ENCODE measurements around the gene SERTAD1. TPM values are rescaled to one million over a fixed set of nuclear protein-coding genes. Genes with fewer than 3 reads are reported as not detected.
A peak's percentile ranks its signal among the peaks of the same experiment; 100 is the strongest.

The SERTAD1 gene
- total RNA-seq, 2 donors from 2014 or later, result 12.7 to 27.2 TPM

GRCh38 chr19:40446263-40446784 lies 20.5 kb upstream of the SERTAD1 start:
- no peak for TF ChIP-seq CTCF (IDR thresholded peaks at IDR 0.05)
- Histone ChIP-seq H3K4me1 (peaks cover 0 to 22% of the 10 kb centered on the region in 2 donors), H3K4me3 (no peak overlapping the region), H3K27ac (no peak overlapping the region), H3K36me3 (peaks cover 24% of the 10 kb centered on the region), H3K27me3 (no peaks in the 10 kb centered on the region), H3K9me3 (no peaks in the 10 kb centered on the region)
- DNase-seq (ENCODE audit: low spot score), result no peak

- H3K4me1 ChIP-seq, result peaks cover 0 to 27% of the 10 kb centered on the region in 2 donors
- no peaks in the 10 kb centered on the region for H3K27me3 ChIP-seq
- no peaks in the 10 kb centered on the region for H3K9me3 ChIP-seq
- no peak for TF ChIP-seq CTCF (IDR thresholded peaks at IDR 0.05)
- no peak for DNase-seq (ENCODE audit: low spot score)
- H3K36me3 ChIP-seq, result peaks cover 29% of the 10 kb centered on the region
- no peak overlapping the region for H3K27ac ChIP-seq
- H3K4me3 ChIP-seq, result no peak overlapping the region
Observed at GRCh38 chr19:40445780-40446262, 20.0 kb upstream of the SERTAD1 start.

- H3K9me3 ChIP-seq, result no peaks in the 10 kb centered on the region
- peaks cover 0 to 37% of the 10 kb centered on the region in 2 donors for H3K4me1 ChIP-seq
- no peaks in the 10 kb centered on the region for H3K27me3 ChIP-seq
- no peak for DNase-seq (ENCODE audit: low spot score)
- TF ChIP-seq CTCF (IDR thresholded peaks at IDR 0.05), result peak in 1 of 2 donors; percentile 47
- H3K36me3 ChIP-seq, result peaks cover 38% of the 10 kb centered on the region
- H3K4me3 ChIP-seq, result peak overlapping the region; percentile 94 to 96
- H3K27ac ChIP-seq, result peak overlapping the region; percentile 98
Observed at GRCh38 chr19:40444825-40445312, 19.1 kb upstream of the SERTAD1 start.

- H3K27me3 ChIP-seq, result no peaks in the 10 kb centered on the region
Observed at GRCh38 chr19:40444000-40444824, 18.4 kb upstream of the SERTAD1 start, which contains the start of gene SERTAD3. Gene SERTAD3 (minus strand): TSS chr19:40444335. CDS start chr19:40442080, 2,255 bp downstream.

More at GRCh38 chr19:40444000-40444824, 18.4 kb upstream of the SERTAD1 start, which contains the start of gene SERTAD3:
- Histone ChIP-seq H3K27ac (peak within 1 kb of the TSS; percentile 98), H3K9me3 (no peaks in the 10 kb centered on the region), H3K4me1 (peaks cover 0 to 37% of the 10 kb centered on the region in 2 donors), H3K36me3 (peaks cover 32% of the 10 kb centered on the region), H3K4me3 (peak within 1 kb of the TSS; percentile 94 to 96)
- TF ChIP-seq CTCF (IDR thresholded peaks at IDR 0.05), result no peak
- peak; percentile 98 for DNase-seq (ENCODE audit: low spot score)

Data from right atrium auricular region (tissue), 2 donors.